ENCODE results near the gene CD58.

CD58 gene

DNA sequence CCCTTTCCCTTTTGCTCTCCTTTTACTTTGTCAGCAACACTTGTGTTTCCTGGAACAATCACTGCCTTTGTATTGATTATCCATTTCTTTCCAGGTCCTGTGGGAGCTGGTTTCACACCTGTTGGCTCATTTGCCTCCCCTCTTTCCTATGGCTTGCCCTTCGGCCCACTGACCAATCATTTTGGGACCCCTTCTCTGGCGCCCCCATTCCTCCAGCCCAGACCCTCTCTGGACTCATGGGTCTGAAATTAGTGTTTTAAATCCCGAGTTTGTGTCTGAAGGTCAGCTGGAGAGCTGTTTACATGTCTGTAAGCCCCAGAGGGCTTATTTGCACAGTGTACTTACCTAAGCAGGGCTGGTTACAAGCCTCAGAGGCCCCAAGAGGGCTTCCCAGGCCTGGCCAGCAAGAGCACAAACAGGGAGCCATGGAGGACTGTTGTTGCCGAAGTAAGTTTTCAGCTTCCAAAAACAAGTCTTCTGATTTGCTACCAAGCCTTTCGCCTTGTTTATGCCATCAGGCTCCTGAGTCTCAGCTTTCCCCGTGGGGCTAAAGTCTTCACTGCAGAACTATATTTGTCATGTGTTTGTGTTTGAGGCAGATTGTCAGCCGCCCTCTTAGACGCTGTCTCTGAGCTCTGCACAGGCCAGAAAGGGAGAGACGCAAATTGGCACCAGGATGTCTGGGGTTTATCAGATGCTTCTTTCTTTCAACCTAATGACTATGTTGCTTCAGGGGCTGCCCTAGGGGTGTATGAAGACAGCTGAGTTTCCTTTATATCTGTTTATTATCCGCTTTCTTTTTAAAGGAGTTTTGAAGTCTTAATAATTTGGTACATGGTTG is 104.8 kb downstream of the CD58 start:
- DNase-seq, result no peak

DNA sequence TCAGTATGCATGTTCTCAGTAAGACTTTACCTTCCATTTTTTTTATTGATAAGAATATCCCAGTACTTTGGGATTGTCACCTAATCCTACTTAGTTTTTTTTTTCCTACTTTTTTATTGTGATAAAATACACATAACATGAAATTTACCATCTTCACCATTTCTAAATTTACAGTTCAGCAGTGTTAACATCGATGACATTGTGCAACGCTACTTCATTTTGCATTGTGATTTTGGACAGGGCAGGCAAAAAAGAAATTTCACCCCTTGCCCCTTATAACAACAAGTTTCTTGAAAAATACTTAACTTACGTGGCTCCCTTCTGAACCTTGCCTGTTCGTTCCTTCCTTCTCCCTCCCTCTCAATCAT is 105.4 kb downstream of the CD58 start:
- DNase-seq, result no peak

All from activated CD4-positive, alpha-beta T cell treated with anti-CD3 and anti-CD28 coated beads, Interleukin-2, amount 50 U/mL, for 48 hours (primary cell).